ENCODE data around the gene WFIKKN2. TPM values are rescaled to one million over a fixed set of nuclear protein-coding genes. Genes with fewer than 3 reads are reported as not detected.

The WFIKKN2 gene
- total RNA-seq, 1 experiment from 2014 or later, result not detected

GRCh38 chr17:50794361-50794760, 41.0 kb upstream of the WFIKKN2 start:
- Histone ChIP-seq H3K27ac (ENCODE audit: low read depth, low read length, poor library complexity, severe bottlenecking) (peak overlapping the region; percentile 72), H3K4me1 (ENCODE audit: insufficient read depth, low read length, poor library complexity, severe bottlenecking) (peaks cover 34% of the 10 kb centered on the region), H3K36me3 (ENCODE audit: insufficient read depth, low read length, poor library complexity, severe bottlenecking) (no peaks in the 10 kb centered on the region), H3K27me3 (replicated peaks; ENCODE audit: insufficient read depth, low read depth, low read length, poor library complexity) (no peaks in the 10 kb centered on the region), H3K4me3 (ENCODE audit: low read depth, low read length, poor library complexity, severe bottlenecking) (no peak overlapping the region), H3K9me3 (ENCODE audit: low read depth, low read length, poor library complexity, severe bottlenecking) (no peaks in the 10 kb centered on the region)
- intact Hi-C loops (cut with micrococcal nuclease; ENCODE audit: unreplicated experiment), result no loop called here
- BruUV-seq (replicated peaks), result no TSS peak
- CTCF ChIA-PET, result interaction anchor here (0.7 to 1.4 kb wide), 2 partner anchors 11 to 311 kb away, joined by 5 to 8 read pairs; no protein-coding TSS in a partner anchor
- TF ChIP-seq EZH2 (IDR thresholded peaks at IDR 0.05; ENCODE audit: borderline replicate concordance, low read depth, low read length, poor library complexity, severe bottlenecking), result no peak
- TF ChIP-seq CTCF (conservative IDR thresholded peaks at IDR 0.05; ENCODE audit: low read depth, low read length), result no peak
- peak; percentile 92 for DNase-seq (ENCODE audit: low spot score)
- POLR2A ChIA-PET (ENCODE audit: low non-redundant PET), result no interaction called here

GRCh38 chr17:50797135-50797810, 38.1 kb upstream of the WFIKKN2 start:
- ChIA-PET CTCF (no interaction called here), POLR2A (ENCODE audit: low non-redundant PET) (no interaction called here)
- no TSS peak for BruUV-seq (replicated peaks)
- H3K4me3 ChIP-seq (ENCODE audit: low read depth, low read length, poor library complexity, severe bottlenecking), result no peak overlapping the region
- no peaks in the 10 kb centered on the region for H3K27me3 ChIP-seq (replicated peaks; ENCODE audit: insufficient read depth, low read depth, low read length, poor library complexity)
- DNase-seq (ENCODE audit: low spot score), result no peak
- H3K36me3 ChIP-seq (ENCODE audit: insufficient read depth, low read length, poor library complexity, severe bottlenecking), result no peaks in the 10 kb centered on the region
- H3K4me1 ChIP-seq (ENCODE audit: insufficient read depth, low read length, poor library complexity, severe bottlenecking), result peaks cover 34% of the 10 kb centered on the region
- no peak overlapping the region for H3K27ac ChIP-seq (ENCODE audit: low read depth, low read length, poor library complexity, severe bottlenecking)
- intact Hi-C loops (cut with micrococcal nuclease; ENCODE audit: unreplicated experiment), result no loop called here
- no peak for TF ChIP-seq CTCF (conservative IDR thresholded peaks at IDR 0.05; ENCODE audit: low read depth, low read length)
- no peak for TF ChIP-seq EZH2 (IDR thresholded peaks at IDR 0.05; ENCODE audit: borderline replicate concordance, low read depth, low read length, poor library complexity, severe bottlenecking)
- H3K9me3 ChIP-seq (ENCODE audit: low read depth, low read length, poor library complexity, severe bottlenecking), result no peaks in the 10 kb centered on the region

- H3K4me3 ChIP-seq (ENCODE audit: low read depth, low read length, poor library complexity, severe bottlenecking), result no peak overlapping the region
- POLR2A ChIA-PET (ENCODE audit: low non-redundant PET), result interaction anchor here (0.5 kb wide), 1 partner anchor 78 kb away, joined by 4 read pairs; no protein-coding TSS in a partner anchor
- intact Hi-C loops (cut with micrococcal nuclease; ENCODE audit: unreplicated experiment), result no loop called here
- TF ChIP-seq CTCF (conservative IDR thresholded peaks at IDR 0.05; ENCODE audit: low read depth, low read length) (no peak), EZH2 (IDR thresholded peaks at IDR 0.05; ENCODE audit: borderline replicate concordance, low read depth, low read length, poor library complexity, severe bottlenecking) (no peak)
- H3K9me3 ChIP-seq (ENCODE audit: low read depth, low read length, poor library complexity, severe bottlenecking), result no peaks in the 10 kb centered on the region
- H3K27ac ChIP-seq (ENCODE audit: low read depth, low read length, poor library complexity, severe bottlenecking), result peak overlapping the region; percentile 71
- H3K4me1 ChIP-seq (ENCODE audit: insufficient read depth, low read length, poor library complexity, severe bottlenecking), result peaks cover 32% of the 10 kb centered on the region
- H3K27me3 ChIP-seq (replicated peaks; ENCODE audit: insufficient read depth, low read depth, low read length, poor library complexity), result no peaks in the 10 kb centered on the region
- H3K36me3 ChIP-seq (ENCODE audit: insufficient read depth, low read length, poor library complexity, severe bottlenecking), result no peaks in the 10 kb centered on the region
- CTCF ChIA-PET, result interaction anchor here (2.2 kb wide), 1 partner anchor 16 kb away, joined by 9 read pairs; no protein-coding TSS in a partner anchor
- no TSS peak for BruUV-seq (replicated peaks)
- DNase-seq (ENCODE audit: low spot score), result no peak
These were observed 36.7 kb upstream of the WFIKKN2 start for GRCh38 chr17:50798424-50799288.
